Liver (tissue), 3 donors: ENCODE measurements around the gene CSDE1.

Experiments
- FOXA1 ChIP-seq: IDR thresholded peaks from 2 replicates; pipeline ENCODE4 v1.6.1; 2016; ENCODE audit warnings: antibody characterized with exemption
- GABPA ChIP-seq, 2 donors: IDR thresholded peaks in 1 of 2; conservative IDR thresholded peaks in 1 of 2; 2 replicates each; pipeline ENCODE4 v1.6.1; 2016; ENCODE audit warnings: antibody characterized with exemption in 2 of 2, mild to moderate bottlenecking in 1 of 2, moderate library complexity in 1 of 2
- JUND ChIP-seq, 2 donors: IDR thresholded peaks; 2 replicates each; pipeline ENCODE4 v1.6.1; 2016; ENCODE audit warnings: antibody characterized with exemption in 2 of 2
- NR2F2 ChIP-seq: IDR thresholded peaks from 2 replicates; pipeline ENCODE4 v1.6.1; 2016; ENCODE audit warnings: antibody characterized with exemption
- RAD21 ChIP-seq, 2 donors: IDR thresholded peaks; 2 replicates each; pipeline ENCODE4 v1.6.1; 2016; ENCODE audit warnings: antibody characterized with exemption in 2 of 2, mild to moderate bottlenecking in 2 of 2
- RXRA ChIP-seq, 2 donors: IDR thresholded peaks; 2 replicates each; pipeline ENCODE4 v1.6.1; 2017 to 2018; ENCODE audit warnings: antibody characterized with exemption in 2 of 2, mild to moderate bottlenecking in 1 of 2
- SP1 ChIP-seq: IDR thresholded peaks from 2 replicates; pipeline ENCODE4 v1.6.1; 2018; ENCODE audit warnings: antibody characterized with exemption, mild to moderate bottlenecking
- TAF1 ChIP-seq: conservative IDR thresholded peaks from 2 replicates; pipeline ENCODE4 v1.6.1; 2016; ENCODE audit warnings: antibody characterized with exemption, mild to moderate bottlenecking
- YY1 ChIP-seq: IDR thresholded peaks from 2 replicates; pipeline ENCODE4 v1.6.1; 2016; ENCODE audit warnings: antibody characterized with exemption, mild to moderate bottlenecking
- ZBTB33 ChIP-seq: IDR thresholded peaks from 2 replicates; pipeline ENCODE4 v1.6.1; 2016; ENCODE audit warnings: antibody characterized with exemption
- TF ChIP-seq, protein P1 (sequence below): fragments of 150-350 bp; IDR thresholded peaks from 2 replicates; pipeline ENCODE4 v1.5.1; 2017; ENCODE audit warnings: improper control_type of control experiment, low read depth, low read length; ENCODE audit not compliant: missing input control
- TF ChIP-seq, protein P2 (sequence below): IDR thresholded peaks from 2 replicates; pipeline ENCODE4 v1.6.1; 2016; ENCODE audit warnings: antibody characterized with exemption
- TF ChIP-seq, protein P3 (sequence below): IDR thresholded peaks from 2 replicates; pipeline ENCODE4 v1.6.1; 2016; ENCODE audit warnings: antibody characterized with exemption, mild to moderate bottlenecking
- TF ChIP-seq, protein P4 (sequence below): IDR thresholded peaks from 2 replicates; pipeline ENCODE4 v1.6.1; 2016; ENCODE audit warnings: antibody characterized with exemption
- donor health status: healthy.
- donor health status: healthy.

DNA sequence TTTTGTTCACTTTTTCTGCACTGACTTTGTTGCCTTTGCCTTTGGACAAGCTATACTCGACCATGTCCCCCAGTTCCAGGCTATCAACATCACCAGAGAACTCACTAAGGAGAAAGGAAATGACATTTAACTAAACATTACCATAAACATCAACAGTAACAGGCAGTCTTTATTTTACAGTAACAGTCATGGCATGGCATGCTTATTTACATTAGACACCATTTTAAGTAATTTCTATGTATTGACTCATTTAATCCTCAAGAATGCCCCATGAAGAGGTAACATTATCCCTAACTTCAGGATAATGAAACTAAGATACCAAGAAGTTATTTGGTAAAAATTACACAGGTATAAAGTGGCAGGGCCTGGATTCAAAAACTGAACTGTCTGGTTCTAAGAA lies 32.6 kb downstream of the CSDE1 start:
- TF ChIP-seq, protein P1, sequence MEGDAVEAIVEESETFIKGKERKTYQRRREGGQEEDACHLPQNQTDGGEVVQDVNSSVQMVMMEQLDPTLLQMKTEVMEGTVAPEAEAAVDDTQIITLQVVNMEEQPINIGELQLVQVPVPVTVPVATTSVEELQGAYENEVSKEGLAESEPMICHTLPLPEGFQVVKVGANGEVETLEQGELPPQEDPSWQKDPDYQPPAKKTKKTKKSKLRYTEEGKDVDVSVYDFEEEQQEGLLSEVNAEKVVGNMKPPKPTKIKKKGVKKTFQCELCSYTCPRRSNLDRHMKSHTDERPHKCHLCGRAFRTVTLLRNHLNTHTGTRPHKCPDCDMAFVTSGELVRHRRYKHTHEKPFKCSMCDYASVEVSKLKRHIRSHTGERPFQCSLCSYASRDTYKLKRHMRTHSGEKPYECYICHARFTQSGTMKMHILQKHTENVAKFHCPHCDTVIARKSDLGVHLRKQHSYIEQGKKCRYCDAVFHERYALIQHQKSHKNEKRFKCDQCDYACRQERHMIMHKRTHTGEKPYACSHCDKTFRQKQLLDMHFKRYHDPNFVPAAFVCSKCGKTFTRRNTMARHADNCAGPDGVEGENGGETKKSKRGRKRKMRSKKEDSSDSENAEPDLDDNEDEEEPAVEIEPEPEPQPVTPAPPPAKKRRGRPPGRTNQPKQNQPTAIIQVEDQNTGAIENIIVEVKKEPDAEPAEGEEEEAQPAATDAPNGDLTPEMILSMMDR: no peak
- TF ChIP-seq YY1: no peak
- no peak for TF ChIP-seq RAD21 (IDR thresholded peaks at IDR 0.05)
- no peak for TF ChIP-seq TAF1
- no peak for TF ChIP-seq GABPA (IDR thresholded peaks at IDR 0.05 in 1 of 2, conservative IDR thresholded peaks at IDR 0.05 in 1 of 2)
- TF ChIP-seq, protein P2, sequence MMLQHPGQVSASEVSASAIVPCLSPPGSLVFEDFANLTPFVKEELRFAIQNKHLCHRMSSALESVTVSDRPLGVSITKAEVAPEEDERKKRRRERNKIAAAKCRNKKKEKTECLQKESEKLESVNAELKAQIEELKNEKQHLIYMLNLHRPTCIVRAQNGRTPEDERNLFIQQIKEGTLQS: no peak
- TF ChIP-seq, protein P3, sequence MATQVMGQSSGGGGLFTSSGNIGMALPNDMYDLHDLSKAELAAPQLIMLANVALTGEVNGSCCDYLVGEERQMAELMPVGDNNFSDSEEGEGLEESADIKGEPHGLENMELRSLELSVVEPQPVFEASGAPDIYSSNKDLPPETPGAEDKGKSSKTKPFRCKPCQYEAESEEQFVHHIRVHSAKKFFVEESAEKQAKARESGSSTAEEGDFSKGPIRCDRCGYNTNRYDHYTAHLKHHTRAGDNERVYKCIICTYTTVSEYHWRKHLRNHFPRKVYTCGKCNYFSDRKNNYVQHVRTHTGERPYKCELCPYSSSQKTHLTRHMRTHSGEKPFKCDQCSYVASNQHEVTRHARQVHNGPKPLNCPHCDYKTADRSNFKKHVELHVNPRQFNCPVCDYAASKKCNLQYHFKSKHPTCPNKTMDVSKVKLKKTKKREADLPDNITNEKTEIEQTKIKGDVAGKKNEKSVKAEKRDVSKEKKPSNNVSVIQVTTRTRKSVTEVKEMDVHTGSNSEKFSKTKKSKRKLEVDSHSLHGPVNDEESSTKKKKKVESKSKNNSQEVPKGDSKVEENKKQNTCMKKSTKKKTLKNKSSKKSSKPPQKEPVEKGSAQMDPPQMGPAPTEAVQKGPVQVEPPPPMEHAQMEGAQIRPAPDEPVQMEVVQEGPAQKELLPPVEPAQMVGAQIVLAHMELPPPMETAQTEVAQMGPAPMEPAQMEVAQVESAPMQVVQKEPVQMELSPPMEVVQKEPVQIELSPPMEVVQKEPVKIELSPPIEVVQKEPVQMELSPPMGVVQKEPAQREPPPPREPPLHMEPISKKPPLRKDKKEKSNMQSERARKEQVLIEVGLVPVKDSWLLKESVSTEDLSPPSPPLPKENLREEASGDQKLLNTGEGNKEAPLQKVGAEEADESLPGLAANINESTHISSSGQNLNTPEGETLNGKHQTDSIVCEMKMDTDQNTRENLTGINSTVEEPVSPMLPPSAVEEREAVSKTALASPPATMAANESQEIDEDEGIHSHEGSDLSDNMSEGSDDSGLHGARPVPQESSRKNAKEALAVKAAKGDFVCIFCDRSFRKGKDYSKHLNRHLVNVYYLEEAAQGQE: no peak
- no peak for TF ChIP-seq FOXA1
- TF ChIP-seq, protein P4, sequence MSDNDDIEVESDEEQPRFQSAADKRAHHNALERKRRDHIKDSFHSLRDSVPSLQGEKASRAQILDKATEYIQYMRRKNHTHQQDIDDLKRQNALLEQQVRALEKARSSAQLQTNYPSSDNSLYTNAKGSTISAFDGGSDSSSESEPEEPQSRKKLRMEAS: no peak
- TF ChIP-seq RXRA (IDR thresholded peaks at IDR 0.05): no peak
- no peak for TF ChIP-seq JUND (IDR thresholded peaks at IDR 0.05)
- no peak for TF ChIP-seq SP1
- no peak for TF ChIP-seq ZBTB33
- TF ChIP-seq NR2F2: no peak
